Suprapubic skin (tissue), 3 donors: ENCODE data around the gene FBXO11.

Source experiments
- CTCF ChIP-seq, 2 donors: fragments of 200-600 bp in 1 of 2; fragments of 450-650 bp in 1 of 2; sonication (generic) in 1 of 2; IDR thresholded peaks; one replicate each; pipeline ENCODE4 v1.5.1; 2016 to 2019; ENCODE audit warnings: antibody characterized with exemption in 2 of 2, mild to moderate bottlenecking in 1 of 2, moderate library complexity in 1 of 2
- EP300 ChIP-seq: sonication (generic); formaldehyde crosslinking; IDR thresholded peaks from one replicate; pipeline ENCODE4 v1.6.1; 2017; ENCODE audit warnings: antibody characterized with exemption

GRCh38 chr2:47815764-47816163 lies 90.5 kb downstream of the FBXO11 start:
- TF ChIP-seq CTCF (IDR thresholded peaks at IDR 0.05) (no peak), EP300 (no peak)
